Thoracic aorta endothelial cell (primary cell): ENCODE results near the gene RER1. TPM values are rescaled to one million over a fixed set of nuclear protein-coding genes. Genes with fewer than 3 reads are reported as not detected.

Source experiments
- total RNA-seq: library from RNA; depleted of rRNA; stranded (reverse); fragments of >200 nt; gene quantifications from 2 replicates; pipeline ENCODE4 v1.2.3, GENCODE V29; 2012

Gene RER1
- 120 and 144 TPM in 2 replicates for total RNA-seq

GRCh38 chr1:2391041-2391930 is at the start of gene RER1, which contains the start of gene MORN1:
Gene RER1 (plus strand): TSS chr1:2391841. CDS start chr1:2395791, 3,950 bp downstream.
Gene MORN1 (minus strand): TSS chr1:2391554. CDS start chr1:2391533, 21 bp downstream.

GRCh38 chr1:2412395-2412772 is 20.7 kb downstream of the RER1 start, which contains the start of gene PEX10:
Gene PEX10 (minus strand): TSS chr1:2412564. CDS start chr1:2412502, 62 bp downstream.

Other genes with a start within 250 kb of the RER1 start
- gene FAAP20, start 197.1 kb upstream of the RER1 start, total RNA-seq = 14.9 and 16.6 TPM in 2 replicates
- 36.8 and 38.2 TPM in 2 replicates for gene SKI, start 163.5 kb upstream of the RER1 start, total RNA-seq
- 5.1 and 7.1 TPM in 2 replicates for gene MORN1, start 287 bp upstream of the RER1 start, total RNA-seq
- 19.8 and 26.8 TPM in 2 replicates for gene PEX10, start 20.7 kb downstream of the RER1 start, total RNA-seq
- gene PLCH2, start 84.4 kb downstream of the RER1 start, total RNA-seq = under 0.01 and 0.07 TPM in 2 replicates
- gene PANK4, start 134.8 kb downstream of the RER1 start, total RNA-seq = 25.8 and 27.1 TPM in 2 replicates
- gene HES5, start 138.4 kb downstream of the RER1 start, total RNA-seq = not detected in 2 replicates
- gene TNFRSF14, start 164.5 kb downstream of the RER1 start, total RNA-seq = 20.9 and 21.3 TPM in 2 replicates
- gene PRXL2B, start 194.9 kb downstream of the RER1 start, total RNA-seq = 32.0 and 41.6 TPM in 2 replicates
- 1.1 and 3.5 TPM in 2 replicates for gene MMEL1, start 241.2 kb downstream of the RER1 start, total RNA-seq